22Rv1 (cell line): ENCODE data around the gene NKX1-1.
"Not testable (repeated sequence)": the region's sequence is repeated elsewhere in the genome, so short reads cannot be mapped to it uniquely, and the experiment has no call there.

Source experiments
- ZFX ChIP-seq: fragments of 450-650 bp; IDR thresholded peaks from 2 replicates; pipeline ENCODE4 v1.6.1; 2017; ENCODE audit warnings: antibody characterized with exemption, borderline replicate concordance
- TF ChIP-seq, protein P1 (sequence below): fragments of 450-650 bp; IDR thresholded peaks from 2 replicates; pipeline ENCODE4 v1.5.1; 2017; ENCODE audit warnings: mild to moderate bottlenecking

DNA sequence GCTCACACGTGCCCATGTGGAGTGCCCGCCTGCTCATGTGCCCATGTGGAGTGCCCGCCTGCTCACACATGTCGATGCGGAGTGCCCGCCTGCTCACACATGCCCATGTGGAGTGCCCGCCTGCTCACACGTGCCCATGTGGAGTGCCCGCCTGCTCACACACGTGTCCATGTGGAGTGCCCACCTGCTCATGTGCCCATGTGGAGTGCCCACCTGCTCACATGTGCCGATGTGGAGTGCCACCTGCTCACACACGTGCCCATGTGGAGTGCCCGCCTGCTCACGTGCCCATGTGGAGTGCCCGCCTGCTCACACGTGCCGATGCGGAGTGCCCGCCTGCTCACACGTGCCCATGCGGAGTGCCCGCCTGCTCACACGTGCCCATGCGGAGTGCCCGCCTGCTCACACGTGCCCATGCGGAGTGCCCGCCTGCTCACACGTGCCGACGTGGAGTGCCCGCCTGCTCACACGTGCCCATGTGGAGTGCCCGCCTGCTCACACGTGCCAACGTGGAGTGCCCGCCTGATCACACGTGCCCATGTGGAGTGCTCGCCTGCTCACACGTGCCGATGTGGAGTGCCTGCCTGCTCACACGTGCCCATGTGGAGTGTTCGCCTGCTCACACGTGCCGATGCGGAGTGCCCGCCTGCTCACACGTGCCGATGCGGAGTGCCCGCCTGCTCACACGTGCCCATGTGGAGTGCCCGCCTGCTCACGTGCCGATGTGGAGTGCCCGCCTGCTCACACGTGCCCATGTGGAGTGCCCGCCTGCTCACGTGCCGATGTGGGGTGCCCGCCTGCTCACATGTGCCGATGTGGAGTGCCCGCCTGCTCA is 11.5 kb downstream of the NKX1-1 start:
- TF ChIP-seq, protein P1, sequence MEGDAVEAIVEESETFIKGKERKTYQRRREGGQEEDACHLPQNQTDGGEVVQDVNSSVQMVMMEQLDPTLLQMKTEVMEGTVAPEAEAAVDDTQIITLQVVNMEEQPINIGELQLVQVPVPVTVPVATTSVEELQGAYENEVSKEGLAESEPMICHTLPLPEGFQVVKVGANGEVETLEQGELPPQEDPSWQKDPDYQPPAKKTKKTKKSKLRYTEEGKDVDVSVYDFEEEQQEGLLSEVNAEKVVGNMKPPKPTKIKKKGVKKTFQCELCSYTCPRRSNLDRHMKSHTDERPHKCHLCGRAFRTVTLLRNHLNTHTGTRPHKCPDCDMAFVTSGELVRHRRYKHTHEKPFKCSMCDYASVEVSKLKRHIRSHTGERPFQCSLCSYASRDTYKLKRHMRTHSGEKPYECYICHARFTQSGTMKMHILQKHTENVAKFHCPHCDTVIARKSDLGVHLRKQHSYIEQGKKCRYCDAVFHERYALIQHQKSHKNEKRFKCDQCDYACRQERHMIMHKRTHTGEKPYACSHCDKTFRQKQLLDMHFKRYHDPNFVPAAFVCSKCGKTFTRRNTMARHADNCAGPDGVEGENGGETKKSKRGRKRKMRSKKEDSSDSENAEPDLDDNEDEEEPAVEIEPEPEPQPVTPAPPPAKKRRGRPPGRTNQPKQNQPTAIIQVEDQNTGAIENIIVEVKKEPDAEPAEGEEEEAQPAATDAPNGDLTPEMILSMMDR = not testable (repeated sequence)
- TF ChIP-seq ZFX = not testable (repeated sequence)
